ENCODE measurements around the gene ANXA1.

Gene ANXA1

DNA sequence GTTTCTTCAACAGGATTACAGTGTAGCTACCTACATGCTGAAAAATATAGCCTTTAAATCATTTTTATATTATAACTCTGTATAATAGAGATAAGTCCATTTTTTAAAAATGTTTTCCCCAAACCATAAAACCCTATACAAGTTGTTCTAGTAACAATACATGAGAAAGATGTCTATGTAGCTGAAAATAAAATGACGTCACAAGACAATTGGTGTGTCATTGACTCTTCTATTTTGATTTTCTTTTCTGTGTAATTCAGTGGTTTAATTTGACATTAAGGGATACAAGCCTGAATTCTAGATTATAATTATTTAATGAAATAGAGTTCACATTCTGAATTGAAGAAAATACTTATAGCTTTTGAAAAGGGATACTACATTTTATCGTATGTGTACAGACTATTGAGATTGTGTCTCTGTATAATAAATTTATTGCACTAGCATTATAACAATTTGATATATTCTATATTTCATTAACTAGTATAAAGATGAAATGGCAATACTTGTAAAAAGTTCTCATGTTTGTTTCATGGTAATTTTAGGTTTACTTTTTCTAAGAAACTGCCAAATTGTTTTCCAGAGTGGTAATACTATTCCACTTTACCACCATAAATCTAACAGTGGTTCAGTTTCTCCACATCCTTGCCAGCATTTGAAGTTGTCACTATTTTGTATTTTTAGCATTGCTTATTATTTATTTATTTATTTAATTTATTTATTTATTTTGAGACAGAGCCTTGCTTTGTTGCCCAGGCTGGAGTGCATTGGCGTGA lies 18.7 kb downstream of the ANXA1 start:
- Histone ChIP-seq H3K4me3 (ENCODE audit: low read depth, low read length) (no peak overlapping the region), H3K36me3 (replicated peaks) (peaks cover 55% of the 10 kb centered on the region), H3K27me3 (replicated peaks) (no peaks in the 10 kb centered on the region), H3K27ac (no peak overlapping the region)
- in situ Hi-C loops (cut with HindIII; ENCODE audit: low pct_ligation_motif_present, low sequenced_read_pairs), result loop anchor here (25.0 kb wide), 1 partner anchor 308 kb away; no protein-coding TSS in a partner anchor
- TF ChIP-seq, protein P1, sequence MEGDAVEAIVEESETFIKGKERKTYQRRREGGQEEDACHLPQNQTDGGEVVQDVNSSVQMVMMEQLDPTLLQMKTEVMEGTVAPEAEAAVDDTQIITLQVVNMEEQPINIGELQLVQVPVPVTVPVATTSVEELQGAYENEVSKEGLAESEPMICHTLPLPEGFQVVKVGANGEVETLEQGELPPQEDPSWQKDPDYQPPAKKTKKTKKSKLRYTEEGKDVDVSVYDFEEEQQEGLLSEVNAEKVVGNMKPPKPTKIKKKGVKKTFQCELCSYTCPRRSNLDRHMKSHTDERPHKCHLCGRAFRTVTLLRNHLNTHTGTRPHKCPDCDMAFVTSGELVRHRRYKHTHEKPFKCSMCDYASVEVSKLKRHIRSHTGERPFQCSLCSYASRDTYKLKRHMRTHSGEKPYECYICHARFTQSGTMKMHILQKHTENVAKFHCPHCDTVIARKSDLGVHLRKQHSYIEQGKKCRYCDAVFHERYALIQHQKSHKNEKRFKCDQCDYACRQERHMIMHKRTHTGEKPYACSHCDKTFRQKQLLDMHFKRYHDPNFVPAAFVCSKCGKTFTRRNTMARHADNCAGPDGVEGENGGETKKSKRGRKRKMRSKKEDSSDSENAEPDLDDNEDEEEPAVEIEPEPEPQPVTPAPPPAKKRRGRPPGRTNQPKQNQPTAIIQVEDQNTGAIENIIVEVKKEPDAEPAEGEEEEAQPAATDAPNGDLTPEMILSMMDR (IDR thresholded peaks at IDR 0.05; ENCODE audit: low read depth, low read length, missing control alignments), result no peak
- no peak for DNase-seq

DNA sequence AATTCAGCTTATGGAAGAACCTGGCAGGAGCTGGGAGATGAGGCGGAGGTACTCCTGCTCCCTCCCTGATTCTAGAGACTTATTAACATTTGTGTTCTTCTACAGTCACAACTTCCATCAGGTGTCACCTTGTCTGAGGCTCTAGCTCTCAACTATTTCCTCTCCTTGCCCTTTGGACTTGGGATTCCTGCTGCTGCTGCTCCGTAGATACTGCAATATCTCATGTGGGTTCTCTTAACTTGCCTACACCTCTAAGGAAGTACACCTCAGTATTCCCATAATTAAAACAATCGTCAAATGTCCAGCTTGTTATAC lies 21.2 kb downstream of the ANXA1 start:
- in situ Hi-C loops (cut with HindIII; ENCODE audit: low pct_ligation_motif_present, low sequenced_read_pairs), result loop anchor here (25.0 kb wide), 1 partner anchor 311 kb away; no protein-coding TSS in a partner anchor
- Histone ChIP-seq H3K4me3 (ENCODE audit: low read depth, low read length) (no peak overlapping the region), H3K27me3 (replicated peaks) (no peaks in the 10 kb centered on the region), H3K27ac (no peak overlapping the region), H3K36me3 (replicated peaks) (peaks cover 32% of the 10 kb centered on the region)
- no peak for DNase-seq
- TF ChIP-seq, protein P1 (IDR thresholded peaks at IDR 0.05; ENCODE audit: low read depth, low read length, missing control alignments), result no peak

DNA sequence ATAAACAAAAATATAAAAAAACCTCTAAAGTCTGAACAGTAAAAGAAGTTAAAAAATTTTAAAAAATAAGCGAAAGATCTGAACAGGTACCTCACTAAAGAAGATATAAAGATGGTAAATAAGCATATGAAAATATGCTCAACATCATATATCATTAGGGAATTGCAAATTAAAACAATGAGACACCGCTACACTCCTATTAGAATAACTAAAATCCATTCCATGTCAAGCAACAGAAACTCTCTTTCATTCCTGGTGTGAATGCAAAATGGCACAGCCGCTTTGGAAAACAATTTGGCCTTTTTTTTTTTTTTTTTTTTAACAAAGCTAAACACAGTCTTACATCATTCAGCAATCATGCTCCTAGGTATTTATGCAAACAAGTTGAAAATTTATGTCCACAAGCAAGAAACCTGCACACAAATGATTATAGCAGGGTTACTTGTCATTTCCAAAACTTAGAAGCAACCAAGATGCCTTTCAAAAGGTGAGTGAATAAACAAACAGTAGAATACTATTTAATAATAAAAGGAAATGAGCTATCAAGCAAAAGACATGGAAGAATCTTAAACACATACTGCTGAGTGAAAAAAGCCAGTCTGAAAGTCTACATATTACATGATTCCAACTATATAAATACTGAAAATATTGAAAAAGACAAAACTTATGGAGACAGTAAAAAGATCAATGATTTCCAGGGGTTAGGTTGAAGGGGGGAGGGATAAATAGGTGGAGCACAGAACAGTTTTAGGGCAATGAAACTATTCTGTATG lies 22.1 kb downstream of the ANXA1 start:
- H3K36me3 ChIP-seq (replicated peaks), result peaks cover 23% of the 10 kb centered on the region
- no peak overlapping the region for H3K27ac ChIP-seq
- no peak overlapping the region for H3K4me3 ChIP-seq (ENCODE audit: low read depth, low read length)
- DNase-seq, result no peak
- TF ChIP-seq, protein P1 (IDR thresholded peaks at IDR 0.05; ENCODE audit: low read depth, low read length, missing control alignments), result no peak
- no peaks in the 10 kb centered on the region for H3K27me3 ChIP-seq (replicated peaks)
- in situ Hi-C loops (cut with HindIII; ENCODE audit: low pct_ligation_motif_present, low sequenced_read_pairs), result loop anchor here (25.0 kb wide), 1 partner anchor 311 kb away; no protein-coding TSS in a partner anchor

DNA sequence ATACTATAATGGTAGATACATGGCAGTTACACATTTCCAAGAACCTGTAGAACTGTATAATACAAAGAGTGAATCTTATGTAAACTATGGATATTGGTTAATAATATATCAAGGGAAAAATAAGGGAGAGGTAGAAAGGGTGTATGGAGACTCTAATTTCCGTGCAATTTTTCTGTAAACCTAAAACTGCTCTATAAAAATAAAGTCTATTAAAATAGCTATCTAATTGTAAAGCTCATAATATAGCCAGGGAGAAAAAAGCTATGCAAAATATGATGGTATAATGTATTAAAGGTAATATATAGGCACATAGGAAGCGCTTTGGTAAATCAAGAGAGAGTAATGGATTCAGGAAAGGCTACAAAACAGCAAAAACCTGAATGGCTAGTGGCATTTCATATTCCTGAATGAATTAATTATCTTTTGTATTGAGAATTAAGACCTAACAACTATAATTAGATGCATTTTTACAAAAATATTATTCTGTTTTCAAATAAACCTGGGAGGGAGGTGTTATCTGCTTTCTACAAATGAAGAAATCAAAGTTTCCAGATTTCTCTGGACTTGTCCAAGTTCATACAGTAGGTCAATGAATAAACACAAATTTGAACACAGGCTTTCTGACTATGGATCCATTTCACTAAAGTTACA lies 22.8 kb downstream of the ANXA1 start:
- in situ Hi-C loops (cut with HindIII; ENCODE audit: low pct_ligation_motif_present, low sequenced_read_pairs), result loop anchor here (25.0 kb wide), 1 partner anchor 312 kb away; no protein-coding TSS in a partner anchor
- H3K27ac ChIP-seq, result no peak overlapping the region
- H3K4me3 ChIP-seq (ENCODE audit: low read depth, low read length), result no peak overlapping the region
- H3K27me3 ChIP-seq (replicated peaks), result no peaks in the 10 kb centered on the region
- no peak for DNase-seq
- TF ChIP-seq, protein P1 (IDR thresholded peaks at IDR 0.05; ENCODE audit: low read depth, low read length, missing control alignments), result no peak
- peaks cover 16% of the 10 kb centered on the region for H3K36me3 ChIP-seq (replicated peaks)

DNA sequence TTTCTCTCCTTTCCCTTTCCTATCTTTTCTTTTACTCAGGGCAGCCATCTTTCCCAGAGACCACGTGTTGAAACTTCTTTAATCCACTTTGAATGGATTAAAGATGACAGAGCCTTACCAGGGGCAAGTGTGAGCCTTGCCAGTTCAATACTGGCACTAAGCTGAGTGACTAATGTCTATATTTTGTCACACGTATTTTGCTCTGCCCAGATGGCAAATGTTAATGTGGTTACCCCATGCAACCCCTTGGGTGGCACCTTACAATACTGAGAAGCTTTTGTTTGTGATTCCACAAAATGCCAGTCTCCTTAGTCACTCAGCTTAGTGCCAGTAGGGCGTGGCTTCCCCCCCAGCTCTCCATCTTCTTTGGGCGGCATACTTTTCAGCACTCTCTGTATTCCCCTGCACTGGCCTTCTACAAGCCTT lies 24.8 kb downstream of the ANXA1 start:
- peaks cover 3% of the 10 kb centered on the region for H3K36me3 ChIP-seq (replicated peaks)
- H3K27ac ChIP-seq, result no peak overlapping the region
- no peak for DNase-seq
- H3K27me3 ChIP-seq (replicated peaks), result no peaks in the 10 kb centered on the region
- no peak overlapping the region for H3K4me3 ChIP-seq (ENCODE audit: low read depth, low read length)
- TF ChIP-seq, protein P1 (IDR thresholded peaks at IDR 0.05; ENCODE audit: low read depth, low read length, missing control alignments), result no peak
- in situ Hi-C loops (cut with HindIII; ENCODE audit: low pct_ligation_motif_present, low sequenced_read_pairs), result no loop called here

Data from brain microvascular endothelial cell (primary cell).